Naive B cell (primary cell): ENCODE data around the gene CDK5RAP2. TPM values are rescaled to one million over a fixed set of nuclear protein-coding genes. Genes with fewer than 3 reads are reported as not detected.

Source experiments
- ATAC-seq, 2 donors: fragments of 150-1000 bp; cut with Tn5 transposase; 2 replicates each; pipeline ENCODE4 v1.10.0; 2021; ENCODE audit warnings: low read depth in 2 of 2, mild to moderate bottlenecking in 2 of 2, moderate library complexity in 2 of 2
- DNase-seq: peaks from one replicate; pipeline ENCODE4 v3.0.0; 2022
- H3K27ac Mint-ChIP-seq, 6 donors: one replicate each; pipeline ENCODE4 v1.8.0; 2020 to 2022; ENCODE audit warnings: mild to moderate bottlenecking in 6 of 6, mixed read lengths in 6 of 6, moderate library complexity in 5 of 6, inconsistent platforms in 2 of 6
- H3K27me3 Mint-ChIP-seq, 3 donors: one replicate each; pipeline ENCODE4 v1.8.0; 2021 to 2022; ENCODE audit warnings: mixed read lengths in 3 of 3, mild to moderate bottlenecking in 1 of 3
- H3K36me3 Mint-ChIP-seq, 2 donors: one replicate each; pipeline ENCODE4 v1.8.0; 2020 to 2022; ENCODE audit warnings: mixed read lengths in 2 of 2, inconsistent platforms in 1 of 2, mild to moderate bottlenecking in 1 of 2
- H3K4me1 Mint-ChIP-seq, 3 donors: one replicate each; pipeline ENCODE4 v1.8.0; 2020 to 2022; ENCODE audit warnings: mixed read lengths in 3 of 3, inconsistent platforms in 1 of 3, mild to moderate bottlenecking in 1 of 3, moderate library complexity in 1 of 3
- H3K4me3 Mint-ChIP-seq, 8 donors: one replicate each; pipeline ENCODE4 v1.8.0; 2020 to 2022; ENCODE audit warnings: mild to moderate bottlenecking in 8 of 8, mixed read lengths in 8 of 8, moderate library complexity in 8 of 8, inconsistent platforms in 2 of 8
- H3K9me3 Mint-ChIP-seq, 7 donors: one replicate each; pipeline ENCODE4 v1.8.0; 2020 to 2022; ENCODE audit warnings: mixed read lengths in 7 of 7, mild to moderate bottlenecking in 5 of 7, inconsistent platforms in 2 of 7, moderate library complexity in 1 of 7
- polyA plus RNA-seq, 6 donors: library from polyadenylated mRNA; unstranded; fragments of 300-500 nt; fragmentation: Illumina TruSeq; gene quantifications; one replicate each; pipeline ENCODE4 v1.2.3, GENCODE V29; 2021; ENCODE audit warnings: low read depth in 6 of 6

Gene CDK5RAP2
- polyA plus RNA-seq, 6 donors from 2014 or later = 10.5 to 45.0 (median 26.7) TPM

- H3K4me3 Mint-ChIP-seq = no peak overlapping the region
- ATAC-seq (no peak), DNase-seq (no peak)
- H3K36me3 Mint-ChIP-seq = peaks cover 47 to 52% of the 10 kb centered on the region in 2 donors
- H3K27ac Mint-ChIP-seq = no peak overlapping the region
- H3K9me3 Mint-ChIP-seq = no peaks in the 10 kb centered on the region
- H3K4me1 Mint-ChIP-seq = peaks cover 0 to 6% (median 0%) of the 10 kb centered on the region in 3 donors
- H3K27me3 Mint-ChIP-seq = no peaks in the 10 kb centered on the region
These were observed 182.5 kb downstream of the CDK5RAP2 start for GRCh38 chr9:120397453-120397852.

GRCh38 chr9:120396931-120397330 is 183.0 kb downstream of the CDK5RAP2 start:
- no peak overlapping the region for H3K4me3 Mint-ChIP-seq
- H3K27me3 Mint-ChIP-seq = no peaks in the 10 kb centered on the region
- H3K9me3 Mint-ChIP-seq = no peaks in the 10 kb centered on the region
- no peak for DNase-seq
- peak overlapping the region in 2 of 6 donors; percentile 10 to 19 for H3K27ac Mint-ChIP-seq
- no peak for ATAC-seq
- H3K4me1 Mint-ChIP-seq = peaks cover 0 to 6% (median 0%) of the 10 kb centered on the region in 3 donors
- H3K36me3 Mint-ChIP-seq = peaks cover 44 to 49% of the 10 kb centered on the region in 2 donors

- Mint-ChIP-seq H3K4me1 (peaks cover 0 to 6% (median 0%) of the 10 kb centered on the region in 3 donors), H3K4me3 (no peak overlapping the region), H3K27me3 (no peaks in the 10 kb centered on the region), H3K27ac (peak overlapping the region in 3 of 6 donors; percentile 16 to 77 (median 19)), H3K9me3 (no peaks in the 10 kb centered on the region), H3K36me3 (peaks cover 43 to 49% of the 10 kb centered on the region in 2 donors)
- no peak for DNase-seq
- ATAC-seq = no peak
These were observed 183.5 kb downstream of the CDK5RAP2 start for GRCh38 chr9:120396418-120396817.

- DNase-seq (no peak), ATAC-seq (no peak)
- Mint-ChIP-seq H3K4me1 (peaks cover 0 to 6% (median 0%) of the 10 kb centered on the region in 3 donors), H3K27me3 (no peaks in the 10 kb centered on the region), H3K9me3 (no peaks in the 10 kb centered on the region), H3K4me3 (no peak overlapping the region), H3K36me3 (peaks cover 42 to 44% of the 10 kb centered on the region in 2 donors), H3K27ac (no peak overlapping the region)
These were observed 184.6 kb downstream of the CDK5RAP2 start for GRCh38 chr9:120395376-120395775.

- no peak for ATAC-seq
- no peaks in the 10 kb centered on the region for H3K27me3 Mint-ChIP-seq
- H3K4me1 Mint-ChIP-seq = peaks cover 0 to 6% (median 0%) of the 10 kb centered on the region in 3 donors
- H3K36me3 Mint-ChIP-seq = peaks cover 32 to 35% of the 10 kb centered on the region in 2 donors
- H3K9me3 Mint-ChIP-seq = no peaks in the 10 kb centered on the region
- no peak overlapping the region for H3K4me3 Mint-ChIP-seq
- peak overlapping the region in 1 of 6 donors; percentile 39 for H3K27ac Mint-ChIP-seq
- DNase-seq = no peak
These were observed 185.8 kb downstream of the CDK5RAP2 start for GRCh38 chr9:120394058-120394669.

GRCh38 chr9:120393386-120394057 is 186.4 kb downstream of the CDK5RAP2 start:
- no peak overlapping the region for H3K4me3 Mint-ChIP-seq
- peak overlapping the region in 2 of 6 donors; percentile 60 to 74 for H3K27ac Mint-ChIP-seq
- no peaks in the 10 kb centered on the region for H3K9me3 Mint-ChIP-seq
- DNase-seq = no peak
- ATAC-seq = no peak
- H3K36me3 Mint-ChIP-seq = peaks cover 32 to 34% of the 10 kb centered on the region in 2 donors
- H3K4me1 Mint-ChIP-seq = peaks cover 0 to 6% (median 0%) of the 10 kb centered on the region in 3 donors
- no peaks in the 10 kb centered on the region for H3K27me3 Mint-ChIP-seq

- H3K4me1 Mint-ChIP-seq = peaks cover 0 to 6% (median 0%) of the 10 kb centered on the region in 3 donors
- ATAC-seq = no peak
- H3K36me3 Mint-ChIP-seq = peaks cover 38 to 39% of the 10 kb centered on the region in 2 donors
- no peaks in the 10 kb centered on the region for H3K27me3 Mint-ChIP-seq
- no peak overlapping the region for H3K4me3 Mint-ChIP-seq
- H3K9me3 Mint-ChIP-seq = no peaks in the 10 kb centered on the region
- H3K27ac Mint-ChIP-seq = peak overlapping the region in 4 of 6 donors; percentile 17 to 86 (median 67)
- DNase-seq = no peak
These were observed 187.3 kb downstream of the CDK5RAP2 start for GRCh38 chr9:120392711-120393110.

GRCh38 chr9:120392245-120392644 is 187.7 kb downstream of the CDK5RAP2 start:
- H3K4me1 Mint-ChIP-seq = peaks cover 0 to 6% (median 0%) of the 10 kb centered on the region in 3 donors
- H3K27me3 Mint-ChIP-seq = no peaks in the 10 kb centered on the region
- peak overlapping the region in 1 of 6 donors; percentile 60 for H3K27ac Mint-ChIP-seq
- H3K36me3 Mint-ChIP-seq = peaks cover 36 to 39% of the 10 kb centered on the region in 2 donors
- no peaks in the 10 kb centered on the region for H3K9me3 Mint-ChIP-seq
- ATAC-seq = no peak
- no peak for DNase-seq
- no peak overlapping the region for H3K4me3 Mint-ChIP-seq

- H3K27ac Mint-ChIP-seq = peak overlapping the region in 1 of 6 donors; percentile 51
These were observed 188.3 kb downstream of the CDK5RAP2 start for GRCh38 chr9:120391691-120392090.

GRCh38 chr9:120390637-120391190 is 189.3 kb downstream of the CDK5RAP2 start:
- DNase-seq (no peak), ATAC-seq (no peak)
- no peak overlapping the region for H3K4me3 Mint-ChIP-seq
- H3K27me3 Mint-ChIP-seq = no peaks in the 10 kb centered on the region
- peaks cover 32 to 39% of the 10 kb centered on the region in 2 donors for H3K36me3 Mint-ChIP-seq
- no peaks in the 10 kb centered on the region for H3K9me3 Mint-ChIP-seq
- H3K4me1 Mint-ChIP-seq = peaks cover 0 to 6% (median 0%) of the 10 kb centered on the region in 3 donors
- H3K27ac Mint-ChIP-seq = no peak overlapping the region

More at GRCh38 chr9:120391691-120392090, 188.3 kb downstream of the CDK5RAP2 start:
- DNase-seq (no peak), ATAC-seq (no peak)
- Mint-ChIP-seq H3K36me3 (peaks cover 36 to 39% of the 10 kb centered on the region in 2 donors), H3K9me3 (no peaks in the 10 kb centered on the region), H3K4me3 (no peak overlapping the region), H3K27me3 (no peaks in the 10 kb centered on the region), H3K4me1 (peaks cover 0 to 6% (median 0%) of the 10 kb centered on the region in 3 donors)

GRCh38 chr9:120389867-120390266 is 190.1 kb downstream of the CDK5RAP2 start:
- peaks cover 0 to 6% (median 0%) of the 10 kb centered on the region in 3 donors for H3K4me1 Mint-ChIP-seq
- H3K27ac Mint-ChIP-seq = no peak overlapping the region
- DNase-seq = no peak
- no peaks in the 10 kb centered on the region for H3K9me3 Mint-ChIP-seq
- H3K27me3 Mint-ChIP-seq = no peaks in the 10 kb centered on the region
- ATAC-seq = no peak
- peaks cover 32 to 39% of the 10 kb centered on the region in 2 donors for H3K36me3 Mint-ChIP-seq
- H3K4me3 Mint-ChIP-seq = no peak overlapping the region

- Mint-ChIP-seq H3K4me3 (no peak overlapping the region), H3K9me3 (no peaks in the 10 kb centered on the region), H3K36me3 (peaks cover 29 to 34% of the 10 kb centered on the region in 2 donors), H3K27ac (no peak overlapping the region), H3K27me3 (no peaks in the 10 kb centered on the region), H3K4me1 (peaks cover 0 to 6% (median 0%) of the 10 kb centered on the region in 3 donors)
- ATAC-seq (no peak), DNase-seq (no peak)
These were observed 190.7 kb downstream of the CDK5RAP2 start for GRCh38 chr9:120389300-120389699.

GRCh38 chr9:120388003-120388855 is 191.7 kb downstream of the CDK5RAP2 start:
- DNase-seq = no peak
- H3K36me3 Mint-ChIP-seq = peaks cover 21 to 26% of the 10 kb centered on the region in 2 donors
- peak overlapping the region in 1 of 8 donors; percentile 63 for H3K4me3 Mint-ChIP-seq
- peaks cover 0 to 6% (median 0%) of the 10 kb centered on the region in 3 donors for H3K4me1 Mint-ChIP-seq
- H3K27me3 Mint-ChIP-seq = no peaks in the 10 kb centered on the region
- no peaks in the 10 kb centered on the region for H3K9me3 Mint-ChIP-seq
- no peak for ATAC-seq
- H3K27ac Mint-ChIP-seq = peak overlapping the region in 2 of 6 donors; percentile 15 to 41
